Measurements from ENCODE around the gene BPIFB3. TPM values are rescaled to one million over a fixed set of nuclear protein-coding genes. Genes with fewer than 3 reads are reported as not detected.

The BPIFB3 gene
- total and polyA plus RNA-seq, 2 of the 4 experiments (the other 2 are of a cell fraction): not detected

DNA sequence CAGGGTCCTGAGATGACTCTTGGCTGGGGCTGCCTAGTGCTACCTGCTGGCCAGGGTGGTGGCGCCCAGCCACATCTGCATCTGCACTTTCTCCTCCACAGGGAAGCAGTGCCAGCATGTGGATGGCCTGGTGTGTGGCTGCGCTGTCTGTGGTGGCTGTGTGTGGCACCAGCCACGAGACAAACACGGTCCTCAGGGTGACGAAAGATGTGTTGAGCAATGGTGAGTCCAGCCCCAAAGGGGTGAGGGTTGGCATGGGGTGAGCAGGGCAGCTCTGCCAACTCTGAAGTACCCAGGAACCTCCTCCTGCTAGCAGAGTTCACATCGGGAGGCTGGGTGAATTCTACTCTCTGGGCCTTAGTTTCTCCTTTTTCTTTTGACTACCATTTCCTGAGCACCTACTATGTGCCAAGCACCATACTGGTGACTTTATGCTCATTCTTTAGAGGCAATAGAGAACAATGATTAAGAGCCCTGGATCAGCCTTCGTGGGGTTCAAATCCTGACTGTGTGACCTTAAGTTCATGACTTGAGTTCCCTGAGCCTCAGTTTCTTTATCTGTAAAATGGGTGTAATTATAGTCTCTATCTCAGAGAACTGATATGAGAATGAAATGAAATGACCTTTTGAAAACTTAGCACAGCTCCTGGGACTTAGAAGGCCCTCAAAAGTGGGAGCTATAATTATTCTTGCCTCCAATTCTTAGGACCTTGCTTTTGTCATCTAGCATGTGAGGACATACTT, 27.9 kb downstream of the BPIFB3 start:
- POLR2A ChIA-PET (ENCODE audit: unreplicated experiment): no interaction called here
- in situ Hi-C loops (cut with MboI; ENCODE audit: low sequenced_read_pairs): no loop called here

More for the DNA sequence above, 27.9 kb downstream of the BPIFB3 start:
- Histone ChIP-seq H2BK15ac (ENCODE audit: low read depth, low read length) (no peak overlapping the region), H3K4ac (ENCODE audit: low read depth, low read length) (no peak overlapping the region), H3K36me3 (ENCODE audit: control insufficient read depth, insufficient read depth, low read length) (no peaks in the 10 kb centered on the region), H3K79me1 (ENCODE audit: low read depth in 1 of 2, low read length in 2 of 2) (no peaks in the 10 kb centered on the region), H2BK120ac (ENCODE audit: low read depth, low read length) (no peak overlapping the region), H4K20me1 (ENCODE audit: insufficient read depth, low read length) (no peaks in the 10 kb centered on the region), H3K18ac (ENCODE audit: low read depth, low read length) (no peak overlapping the region), H4K8ac (ENCODE audit: low read depth in 2 of 2, low read length in 2 of 2) (no peak overlapping the region), H3K27me3 (ENCODE audit: control insufficient read depth, insufficient read depth, low read length) (peaks cover 3% of the 10 kb centered on the region; the same call in 1 of the 2 replicates), H3K4me1 (ENCODE audit: control insufficient read depth, insufficient read depth, low read length) (no peaks in the 10 kb centered on the region), H3K9me3 (ENCODE audit: control insufficient read depth, insufficient read depth, low read length) (no peaks in the 10 kb centered on the region), H3K14ac (replicated peaks; ENCODE audit: low read depth, low read length) (no peak overlapping the region), H4K5ac (ENCODE audit: low read depth, low read length) (no peak overlapping the region), H3K27ac (ENCODE audit: insufficient read depth, low read length) (no peak overlapping the region), H3K9ac (ENCODE audit: low read depth, low read length) (no peak overlapping the region), H3K9me1 (ENCODE audit: insufficient read depth, low read length) (no peaks in the 10 kb centered on the region), H3K56ac (ENCODE audit: extremely low read depth, insufficient read depth, low read length) (no peak overlapping the region), H3K4me2 (ENCODE audit: low read depth, low read length) (no peak overlapping the region), H2AFZ (replicated peaks; ENCODE audit: low read length, poor library complexity) (no peak overlapping the region), H2BK20ac (ENCODE audit: low read depth, low read length) (no peak overlapping the region), H2BK5ac (ENCODE audit: low read depth, low read length, poor library complexity, severe bottlenecking) (no peak overlapping the region), H4K91ac (ENCODE audit: insufficient read depth, low read depth, low read length) (no peak overlapping the region), H3K4me3 (ENCODE audit: insufficient read depth, low read depth, low read length) (no peak overlapping the region), H2AK9ac (replicated peaks; ENCODE audit: low read depth, low read length, poor library complexity) (no peak overlapping the region), H3K23ac (ENCODE audit: low read depth, low read length) (no peak overlapping the region), H2AK5ac (ENCODE audit: low read depth, low read length) (no peak overlapping the region)
- BruUV-seq (replicated peaks): no TSS peak
- dilution Hi-C loops (cut with HindIII; ENCODE audit: low sequenced_read_pairs, unreplicated experiment) (no loop called here), intact Hi-C loops (cut with micrococcal nuclease) (no loop called here)
- ATAC-seq (ENCODE audit: low read depth) (no peak), DNase-seq (no peak)
- CTCF ChIA-PET: no interaction called here
- 29% methylated on average over 1 of the region's 7 CpGs; no CpG with 5 or more reads in 1 of the 2 experiments for WGBS, 2 experiments (ENCODE audit: extremely low coverage in 2 of 2, insufficient read length in 1 of 2)
- TF ChIP-seq NFE2L2 (IDR thresholded peaks at IDR 0.05; ENCODE audit: low read depth, low read length) (no peak), RAD21 (IDR thresholded peaks at IDR 0.05; ENCODE audit: low read length) (no peak), BHLHE40 (IDR thresholded peaks at IDR 0.05; ENCODE audit: low read depth, low read length) (no peak), SMC3 (IDR thresholded peaks at IDR 0.05; ENCODE audit: low read depth, low read length) (no peak), RCOR1 (IDR thresholded peaks at IDR 0.05; ENCODE audit: insufficient replicate concordance, low read length) (no peak), FOS (IDR thresholded peaks at IDR 0.05; ENCODE audit: low read depth, low read length) (no peak), CTCF (conservative IDR thresholded peaks at IDR 0.05; ENCODE audit: low read depth, low read length) (no peak), CHD1 (IDR thresholded peaks at IDR 0.05; ENCODE audit: low read depth, low read length) (no peak), RFX5 (IDR thresholded peaks at IDR 0.05; ENCODE audit: low read depth, low read length) (no peak), MXI1 (IDR thresholded peaks at IDR 0.05; ENCODE audit: borderline replicate concordance, low read depth, low read length) (no peak), POLR2A (IDR thresholded peaks at IDR 0.05; ENCODE audit: low read depth, low read length) (no peak), MAZ (IDR thresholded peaks at IDR 0.05; ENCODE audit: borderline replicate concordance, low read depth, low read length) (no peak), MAFK (IDR thresholded peaks at IDR 0.05; ENCODE audit: low read depth, low read length) (no peak), CEBPB (IDR thresholded peaks at IDR 0.05; ENCODE audit: low read depth, low read length) (no peak)
- TF ChIP-seq, protein P1, sequence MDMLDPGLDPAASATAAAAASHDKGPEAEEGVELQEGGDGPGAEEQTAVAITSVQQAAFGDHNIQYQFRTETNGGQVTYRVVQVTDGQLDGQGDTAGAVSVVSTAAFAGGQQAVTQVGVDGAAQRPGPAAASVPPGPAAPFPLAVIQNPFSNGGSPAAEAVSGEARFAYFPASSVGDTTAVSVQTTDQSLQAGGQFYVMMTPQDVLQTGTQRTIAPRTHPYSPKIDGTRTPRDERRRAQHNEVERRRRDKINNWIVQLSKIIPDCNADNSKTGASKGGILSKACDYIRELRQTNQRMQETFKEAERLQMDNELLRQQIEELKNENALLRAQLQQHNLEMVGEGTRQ (IDR thresholded peaks at IDR 0.05; ENCODE audit: low read depth, low read length): no peak
- TF ChIP-seq, protein P2, sequence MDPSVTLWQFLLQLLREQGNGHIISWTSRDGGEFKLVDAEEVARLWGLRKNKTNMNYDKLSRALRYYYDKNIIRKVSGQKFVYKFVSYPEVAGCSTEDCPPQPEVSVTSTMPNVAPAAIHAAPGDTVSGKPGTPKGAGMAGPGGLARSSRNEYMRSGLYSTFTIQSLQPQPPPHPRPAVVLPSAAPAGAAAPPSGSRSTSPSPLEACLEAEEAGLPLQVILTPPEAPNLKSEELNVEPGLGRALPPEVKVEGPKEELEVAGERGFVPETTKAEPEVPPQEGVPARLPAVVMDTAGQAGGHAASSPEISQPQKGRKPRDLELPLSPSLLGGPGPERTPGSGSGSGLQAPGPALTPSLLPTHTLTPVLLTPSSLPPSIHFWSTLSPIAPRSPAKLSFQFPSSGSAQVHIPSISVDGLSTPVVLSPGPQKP (IDR thresholded peaks at IDR 0.05; ENCODE audit: borderline replicate concordance, low read depth, low read length): no peak

Data from IMR-90 (cell line).